ENCODE results near the gene CCDC85C. TPM values are rescaled to one million over a fixed set of nuclear protein-coding genes. Genes with fewer than 3 reads are reported as not detected.

CCDC85C gene
- total RNA-seq, 1 donor from 2014 or later = 1.9 TPM

DNA sequence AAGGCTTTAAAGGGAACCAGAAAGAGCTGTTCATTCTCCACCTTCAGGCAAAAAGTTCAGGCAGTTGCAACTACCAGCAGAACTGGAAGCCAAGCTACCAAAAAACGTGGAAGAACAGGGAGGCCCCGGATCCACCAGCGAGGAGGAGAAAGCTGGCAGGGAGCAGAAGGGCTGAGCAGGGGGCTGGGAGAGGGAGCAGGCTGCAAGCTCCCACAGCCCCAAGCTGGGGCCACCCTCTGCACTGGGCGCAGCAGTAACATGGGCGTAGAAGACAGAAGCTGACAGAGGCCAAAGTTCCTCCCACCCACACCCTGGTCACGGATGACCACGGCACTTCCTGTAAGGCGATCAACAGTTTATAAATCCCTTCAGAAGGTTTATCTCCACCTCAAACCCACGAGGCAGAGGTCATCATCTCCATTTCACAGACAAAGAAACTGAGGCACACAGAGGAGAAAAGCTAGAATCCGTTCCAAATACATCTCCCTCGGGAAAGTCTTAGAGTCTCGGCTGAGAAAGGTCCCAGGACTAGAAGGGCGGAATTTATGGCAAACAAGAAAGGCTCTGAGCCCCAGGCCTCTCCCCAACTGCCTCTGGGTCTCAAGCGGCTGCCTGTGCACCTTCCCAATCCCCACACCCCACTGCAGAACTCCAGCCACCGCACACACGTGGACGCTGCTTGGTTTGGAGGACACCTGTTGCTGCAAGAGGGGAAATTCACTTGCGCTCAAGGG lies 1.8 kb downstream of the CCDC85C start:
- ATAC-seq (ENCODE audit: low read depth) (no peak), DNase-seq (no peak)
- POLR2A ChIA-PET = no interaction called here
- Mint-ChIP-seq H3K27ac (no peak overlapping the region), H3K4me3 (peak overlapping the region; percentile 60), H3K4me1 (peaks cover 9% of the 10 kb centered on the region), H3K36me3 (ENCODE audit: low read depth) (no peaks in the 10 kb centered on the region), H3K9me3 (no peaks in the 10 kb centered on the region), H3K27me3 (no peaks in the 10 kb centered on the region)
- intact Hi-C loops (cut with micrococcal nuclease) = loop anchor here (5.0 to 10.0 kb wide), 4 partner anchors 465 to 773 kb away; partner anchors contain the start of genes EVL, SLC25A29, WDR25 and YY1
- no peak for TF ChIP-seq CTCF (IDR thresholded peaks at IDR 0.05)
- CTCF ChIA-PET = no interaction called here

GRCh38 chr14:99601361-99601831 lies 2.6 kb downstream of the CCDC85C start:
- TF ChIP-seq CTCF (IDR thresholded peaks at IDR 0.05) = no peak
- no peaks in the 10 kb centered on the region for H3K9me3 Mint-ChIP-seq
- intact Hi-C loops (cut with micrococcal nuclease) = loop anchor here (5.0 to 10.0 kb wide), 4 partner anchors 466 to 773 kb away; partner anchors contain the start of genes EVL, SLC25A29, WDR25 and YY1
- CTCF ChIA-PET = no interaction called here
- no peaks in the 10 kb centered on the region for H3K27me3 Mint-ChIP-seq
- no peak overlapping the region for H3K27ac Mint-ChIP-seq
- H3K4me1 Mint-ChIP-seq = peaks cover 9% of the 10 kb centered on the region
- POLR2A ChIA-PET = no interaction called here
- H3K36me3 Mint-ChIP-seq (ENCODE audit: low read depth) = no peaks in the 10 kb centered on the region
- ATAC-seq (ENCODE audit: low read depth) = no peak
- H3K4me3 Mint-ChIP-seq = peak overlapping the region; percentile 60
- DNase-seq = no peak

GRCh38 chr14:99600232-99600888 lies 3.6 kb downstream of the CCDC85C start:
- H3K27ac Mint-ChIP-seq = no peak overlapping the region
- ChIA-PET POLR2A (no interaction called here), CTCF (no interaction called here)
- no peaks in the 10 kb centered on the region for H3K27me3 Mint-ChIP-seq
- H3K4me1 Mint-ChIP-seq = peaks cover 5% of the 10 kb centered on the region
- no peak for TF ChIP-seq CTCF (IDR thresholded peaks at IDR 0.05)
- ATAC-seq (ENCODE audit: low read depth) = no peak
- H3K4me3 Mint-ChIP-seq = no peak overlapping the region
- no peaks in the 10 kb centered on the region for H3K9me3 Mint-ChIP-seq
- intact Hi-C loops (cut with micrococcal nuclease) = loop anchor here (5.0 to 10.0 kb wide), 4 partner anchors 467 to 774 kb away; partner anchors contain the start of genes EVL, SLC25A29, WDR25 and YY1
- no peak for DNase-seq
- no peaks in the 10 kb centered on the region for H3K36me3 Mint-ChIP-seq (ENCODE audit: low read depth)

GRCh38 chr14:99599393-99599792 lies 4.6 kb downstream of the CCDC85C start:
- H3K27ac Mint-ChIP-seq = no peak overlapping the region
- POLR2A ChIA-PET = no interaction called here
- CTCF ChIA-PET = no interaction called here
- H3K4me1 Mint-ChIP-seq = peaks cover 10% of the 10 kb centered on the region
- intact Hi-C loops (cut with micrococcal nuclease) = no loop called here
- no peak for ATAC-seq (ENCODE audit: low read depth)
- no peak for DNase-seq
- H3K27me3 Mint-ChIP-seq = no peaks in the 10 kb centered on the region
- no peaks in the 10 kb centered on the region for H3K36me3 Mint-ChIP-seq (ENCODE audit: low read depth)
- H3K4me3 Mint-ChIP-seq = no peak overlapping the region
- no peak for TF ChIP-seq CTCF (IDR thresholded peaks at IDR 0.05)
- no peaks in the 10 kb centered on the region for H3K9me3 Mint-ChIP-seq

DNA sequence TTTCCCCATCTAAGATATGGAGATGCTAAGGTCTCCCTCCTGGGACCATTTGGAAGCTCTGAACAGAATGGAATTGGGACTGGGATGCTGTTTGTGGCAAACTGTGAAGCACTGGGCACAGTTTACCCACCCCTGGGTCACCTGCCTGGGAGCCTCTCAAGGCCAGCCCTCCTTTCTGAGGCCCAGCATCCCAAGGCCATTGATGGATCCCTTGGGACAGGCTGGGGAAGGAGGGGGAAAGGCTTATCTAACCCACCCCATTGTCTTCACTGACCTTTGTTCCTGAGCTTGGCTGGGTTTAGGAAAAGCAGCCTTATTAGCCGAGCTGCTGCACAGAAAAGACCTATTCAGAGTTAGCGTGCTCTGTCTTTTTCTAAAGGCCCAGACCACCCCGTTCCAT lies 5.2 kb downstream of the CCDC85C start:
- CTCF ChIA-PET = no interaction called here
- H3K4me3 Mint-ChIP-seq = no peak overlapping the region

More for the DNA sequence above, 5.2 kb downstream of the CCDC85C start:
- Mint-ChIP-seq H3K36me3 (ENCODE audit: low read depth) (no peaks in the 10 kb centered on the region), H3K9me3 (no peaks in the 10 kb centered on the region), H3K4me1 (peaks cover 10% of the 10 kb centered on the region), H3K27ac (no peak overlapping the region), H3K27me3 (no peaks in the 10 kb centered on the region)
- DNase-seq (no peak), ATAC-seq (ENCODE audit: low read depth) (no peak)
- intact Hi-C loops (cut with micrococcal nuclease) = no loop called here
- POLR2A ChIA-PET = no interaction called here
- TF ChIP-seq CTCF (IDR thresholded peaks at IDR 0.05) = no peak

Data from activated B cell treated with CpG ODN at 0.5 μM for 24 hours (primary cell).